Medulla oblongata (tissue), 1 donor: Measurements from ENCODE around the gene ATXN2.
A peak's percentile ranks its signal among the peaks of the same experiment; 100 is the strongest.
"Not testable (repeated sequence)": the region's sequence is repeated elsewhere in the genome, so short reads cannot be mapped to it uniquely, and the experiment has no call there.

Experiments used
- DNase-seq: peaks from one replicate; pipeline ENCODE4 v3.0.0-alpha.2; 2015; ENCODE audit errors: extremely low spot score

ATXN2 gene

GRCh38 chr12:111600986-111601385 lies 1.9 kb upstream of the ATXN2 start:
- DNase-seq, result not testable (repeated sequence)

GRCh38 chr12:111600205-111600642 lies 1.1 kb upstream of the ATXN2 start:
- DNase-seq, result no peak

GRCh38 chr12:111599453-111600204 lies 514 bp upstream of the ATXN2 start:
- DNase-seq, result peak; percentile 86

GRCh38 chr12:111597831-111598636 lies 1.1 kb downstream of the ATXN2 start:
- peak; percentile 70 for DNase-seq

- DNase-seq, result peak; percentile 61
Observed at GRCh38 chr12:111596985-111597830, 1.9 kb downstream of the ATXN2 start.

GRCh38 chr12:111595341-111595835 lies 3.7 kb downstream of the ATXN2 start:
- DNase-seq, result not testable (repeated sequence)

GRCh38 chr12:111591399-111592010 lies 7.6 kb downstream of the ATXN2 start:
- not testable (repeated sequence) for DNase-seq

- DNase-seq, result no peak
Observed at GRCh38 chr12:111590552-111590951, 8.6 kb downstream of the ATXN2 start.

GRCh38 chr12:111589601-111590000 lies 9.5 kb downstream of the ATXN2 start:
- DNase-seq, result no peak

- no peak for DNase-seq
Observed at GRCh38 chr12:111588010-111588409, 11.1 kb downstream of the ATXN2 start.

GRCh38 chr12:111586986-111587385 lies 12.1 kb downstream of the ATXN2 start:
- no peak for DNase-seq

GRCh38 chr12:111585690-111586089 lies 13.4 kb downstream of the ATXN2 start:
- DNase-seq, result no peak

- DNase-seq, result no peak
Observed at GRCh38 chr12:111584959-111585358, 14.2 kb downstream of the ATXN2 start.

- not testable (repeated sequence) for DNase-seq
Observed at GRCh38 chr12:111583506-111583905, 15.6 kb downstream of the ATXN2 start.

GRCh38 chr12:111582133-111582747 lies 16.9 kb downstream of the ATXN2 start:
- no peak for DNase-seq

GRCh38 chr12:111581434-111582132 lies 17.5 kb downstream of the ATXN2 start:
- DNase-seq, result no peak

GRCh38 chr12:111580737-111581136 lies 18.4 kb downstream of the ATXN2 start:
- no peak for DNase-seq

- no peak for DNase-seq
Observed at GRCh38 chr12:111580119-111580425, 19.0 kb downstream of the ATXN2 start.

- DNase-seq, result no peak
Observed at GRCh38 chr12:111578971-111579340, 20.2 kb downstream of the ATXN2 start.

GRCh38 chr12:111578276-111578970 lies 20.7 kb downstream of the ATXN2 start:
- no peak for DNase-seq
